Astrocyte (in vitro differentiated cells and primary cell): ENCODE measurements around the gene SUGCT. TPM values are rescaled to one million over a fixed set of nuclear protein-coding genes. Genes with fewer than 3 reads are reported as not detected.

ENCODE experiments used
- DNase-seq: peaks from one replicate; pipeline ENCODE4 v3.0.0-alpha.2; 2010; ENCODE audit warnings: low read depth
- FAIRE-seq: peaks from 2 replicates; lab custom pipeline; 2011; peaks lifted over from hg19 to GRCh38; lab: Jason Lieb, UNC
- H2AFZ ChIP-seq: 2 replicates; pipeline ENCODE4 v1.6.0; 2012; ENCODE audit warnings: low read depth, low read length, inconsistent platforms
- H3K27ac ChIP-seq: 2 replicates; pipeline ENCODE4 v1.5.1; 2011; ENCODE audit warnings: low read depth, low read length, inconsistent platforms
- H3K27me3 ChIP-seq: 2 replicates; pipeline ENCODE4 v1.6.0; 2011; ENCODE audit warnings: low read length, inconsistent platforms; ENCODE audit not compliant: insufficient read depth
- H3K36me3 ChIP-seq: 2 replicates; pipeline ENCODE4 v1.5.1; 2011; ENCODE audit warnings: low read length, inconsistent platforms; ENCODE audit not compliant: insufficient read depth
- H3K4me1 ChIP-seq: 2 replicates; pipeline ENCODE4 v1.5.1; 2011; ENCODE audit warnings: low read length, inconsistent platforms; ENCODE audit not compliant: insufficient read depth
- H3K4me2 ChIP-seq: 2 replicates; pipeline ENCODE4 v1.6.0; 2012; ENCODE audit warnings: low read length, inconsistent platforms
- H3K4me3 ChIP-seq: 2 replicates; pipeline ENCODE4 v1.5.1; 2011; ENCODE audit warnings: low read depth, mild to moderate bottlenecking, low read length, inconsistent platforms; ENCODE audit not compliant: insufficient read depth
- H3K79me2 ChIP-seq: 2 replicates; pipeline ENCODE4 v1.6.0; 2012; ENCODE audit warnings: mild to moderate bottlenecking, low read length, inconsistent platforms; ENCODE audit not compliant: insufficient read depth
- H3K9ac ChIP-seq: 2 replicates; pipeline ENCODE4 v1.6.0; 2012; ENCODE audit warnings: mild to moderate bottlenecking, low read length, inconsistent platforms
- H3K9me3 ChIP-seq: 2 replicates; pipeline ENCODE4 v1.5.1; 2012; ENCODE audit warnings: low read depth, mild to moderate bottlenecking, low read length, inconsistent platforms; ENCODE audit not compliant: insufficient read depth
- H4K20me1 ChIP-seq: 2 replicates; pipeline ENCODE4 v1.6.0; 2012; ENCODE audit warnings: low read length, inconsistent platforms; ENCODE audit not compliant: insufficient read depth
- H3K27ac Mint-ChIP-seq: one replicate; pipeline ENCODE4 v1.8.0; 2021; ENCODE audit warnings: mild to moderate bottlenecking, mixed read lengths; ENCODE audit not compliant: unreplicated experiment
- H3K27me3 Mint-ChIP-seq: one replicate; pipeline ENCODE4 v1.8.0; 2021; ENCODE audit warnings: low read depth, mixed read lengths; ENCODE audit not compliant: unreplicated experiment
- H3K36me3 Mint-ChIP-seq: one replicate; pipeline ENCODE4 v1.8.0; 2021; ENCODE audit warnings: low read depth, mixed read lengths; ENCODE audit not compliant: unreplicated experiment
- H3K4me1 Mint-ChIP-seq: one replicate; pipeline ENCODE4 v1.8.0; 2021; ENCODE audit warnings: low read depth, mixed read lengths; ENCODE audit not compliant: unreplicated experiment
- H3K4me3 Mint-ChIP-seq: one replicate; pipeline ENCODE4 v1.8.0; 2021; ENCODE audit warnings: mild to moderate bottlenecking, moderate library complexity, mixed read lengths; ENCODE audit not compliant: unreplicated experiment
- H3K9me3 Mint-ChIP-seq: one replicate; pipeline ENCODE4 v1.8.0; 2021; ENCODE audit warnings: mild to moderate bottlenecking, mixed read lengths; ENCODE audit not compliant: unreplicated experiment
- EZH2 ChIP-seq: IDR thresholded peaks from 2 replicates; pipeline ENCODE4 v1.6.1; 2012; ENCODE audit warnings: mild to moderate bottlenecking, low read length, inconsistent platforms; ENCODE audit not compliant: insufficient read depth
- total RNA-seq: library from RNA; stranded (reverse); gene quantifications from 2 replicates; pipeline ENCODE4 v1.2.1, GENCODE V29; 2021
- TF ChIP-seq, protein P1 (sequence below): IDR thresholded peaks from 2 replicates; pipeline ENCODE4 v1.5.1; 2011; ENCODE audit warnings: low read depth, mild to moderate bottlenecking, inconsistent platforms, low read length, moderate library complexity; ENCODE audit not compliant: insufficient read depth

SUGCT gene
- total RNA-seq, 1 donor from 2014 or later, result 15.5 TPM

- H2AFZ ChIP-seq, result no peak overlapping the region
- no peaks in the 10 kb centered on the region for H3K36me3 ChIP-seq
- H3K4me3 Mint-ChIP-seq, result no peak overlapping the region
- H3K4me2 ChIP-seq, result no peak overlapping the region
- FAIRE-seq (no peak), DNase-seq (no peak)
- H3K27ac ChIP-seq, result no peak overlapping the region
- no peaks in the 10 kb centered on the region for H4K20me1 ChIP-seq
- TF ChIP-seq EZH2, result no peak
- TF ChIP-seq, protein P1, sequence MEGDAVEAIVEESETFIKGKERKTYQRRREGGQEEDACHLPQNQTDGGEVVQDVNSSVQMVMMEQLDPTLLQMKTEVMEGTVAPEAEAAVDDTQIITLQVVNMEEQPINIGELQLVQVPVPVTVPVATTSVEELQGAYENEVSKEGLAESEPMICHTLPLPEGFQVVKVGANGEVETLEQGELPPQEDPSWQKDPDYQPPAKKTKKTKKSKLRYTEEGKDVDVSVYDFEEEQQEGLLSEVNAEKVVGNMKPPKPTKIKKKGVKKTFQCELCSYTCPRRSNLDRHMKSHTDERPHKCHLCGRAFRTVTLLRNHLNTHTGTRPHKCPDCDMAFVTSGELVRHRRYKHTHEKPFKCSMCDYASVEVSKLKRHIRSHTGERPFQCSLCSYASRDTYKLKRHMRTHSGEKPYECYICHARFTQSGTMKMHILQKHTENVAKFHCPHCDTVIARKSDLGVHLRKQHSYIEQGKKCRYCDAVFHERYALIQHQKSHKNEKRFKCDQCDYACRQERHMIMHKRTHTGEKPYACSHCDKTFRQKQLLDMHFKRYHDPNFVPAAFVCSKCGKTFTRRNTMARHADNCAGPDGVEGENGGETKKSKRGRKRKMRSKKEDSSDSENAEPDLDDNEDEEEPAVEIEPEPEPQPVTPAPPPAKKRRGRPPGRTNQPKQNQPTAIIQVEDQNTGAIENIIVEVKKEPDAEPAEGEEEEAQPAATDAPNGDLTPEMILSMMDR, result no peak
- no peaks in the 10 kb centered on the region for H3K9me3 ChIP-seq
- peaks cover 5% of the 10 kb centered on the region for H3K4me1 ChIP-seq
- H3K27ac Mint-ChIP-seq, result no peak overlapping the region
- no peaks in the 10 kb centered on the region for H3K79me2 ChIP-seq
- no peaks in the 10 kb centered on the region for H3K9me3 Mint-ChIP-seq
- peaks cover 24% of the 10 kb centered on the region for H3K4me1 Mint-ChIP-seq
- H3K4me3 ChIP-seq, result no peak overlapping the region
- no peaks in the 10 kb centered on the region for H3K27me3 Mint-ChIP-seq
- H3K36me3 Mint-ChIP-seq, result no peaks in the 10 kb centered on the region
- no peaks in the 10 kb centered on the region for H3K27me3 ChIP-seq
- no peak overlapping the region for H3K9ac ChIP-seq
Measured at GRCh38 chr7:40765639-40766038, 630.8 kb downstream of the SUGCT start.

DNA sequence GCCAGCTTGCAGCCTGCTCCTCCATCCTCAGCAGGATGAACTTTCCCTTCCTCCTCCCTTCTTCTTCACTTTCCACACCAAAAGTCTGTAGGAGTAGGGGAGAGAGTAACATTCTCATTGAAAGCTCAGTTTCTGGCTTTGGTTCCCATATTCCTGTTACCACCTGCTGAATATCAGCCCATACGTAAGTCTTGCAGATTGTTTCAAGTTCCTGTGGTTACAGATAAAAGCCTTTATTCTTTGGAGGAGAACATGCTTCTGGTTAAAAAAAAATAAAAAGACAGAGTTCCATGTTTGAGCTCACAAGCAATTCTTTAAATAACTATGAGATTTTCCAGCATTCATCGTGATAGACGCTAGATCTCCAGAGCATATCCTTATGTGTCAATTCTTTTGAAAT, 637.3 kb downstream of the SUGCT start:
- DNase-seq (peak; percentile 79), FAIRE-seq (no peak)
- Histone ChIP-seq H3K9ac (no peak overlapping the region), H4K20me1 (no peaks in the 10 kb centered on the region), H3K9me3 (no peaks in the 10 kb centered on the region), H3K4me3 (no peak overlapping the region), H3K27me3 (no peaks in the 10 kb centered on the region), H3K27ac (no peak overlapping the region), H3K4me2 (no peak overlapping the region), H3K36me3 (no peaks in the 10 kb centered on the region), H2AFZ (no peak overlapping the region), H3K79me2 (no peaks in the 10 kb centered on the region), H3K4me1 (no peaks in the 10 kb centered on the region)
- no peaks in the 10 kb centered on the region for H3K36me3 Mint-ChIP-seq
- TF ChIP-seq, protein P1, result no peak
- no peak for TF ChIP-seq EZH2
- H3K4me1 Mint-ChIP-seq, result peaks cover 7% of the 10 kb centered on the region
- H3K9me3 Mint-ChIP-seq, result no peaks in the 10 kb centered on the region
- no peaks in the 10 kb centered on the region for H3K27me3 Mint-ChIP-seq
- H3K4me3 Mint-ChIP-seq, result no peak overlapping the region
- no peak overlapping the region for H3K27ac Mint-ChIP-seq

GRCh38 chr7:40773656-40774055, 638.9 kb downstream of the SUGCT start:
- FAIRE-seq (no peak), DNase-seq (no peak)
- no peak overlapping the region for H3K9ac ChIP-seq
- H3K27ac ChIP-seq, result no peak overlapping the region
- no peak overlapping the region for H3K4me3 Mint-ChIP-seq
- H3K9me3 ChIP-seq, result no peaks in the 10 kb centered on the region
- H3K4me2 ChIP-seq, result no peak overlapping the region
- TF ChIP-seq, protein P1, result no peak
- TF ChIP-seq EZH2, result no peak
- peaks cover 11% of the 10 kb centered on the region for H3K4me1 Mint-ChIP-seq
- H4K20me1 ChIP-seq, result no peaks in the 10 kb centered on the region
- no peaks in the 10 kb centered on the region for H3K79me2 ChIP-seq
- H3K4me1 ChIP-seq, result no peaks in the 10 kb centered on the region
- H2AFZ ChIP-seq, result no peak overlapping the region
- H3K27ac Mint-ChIP-seq, result no peak overlapping the region
- H3K27me3 ChIP-seq, result no peaks in the 10 kb centered on the region
- no peaks in the 10 kb centered on the region for H3K27me3 Mint-ChIP-seq
- no peaks in the 10 kb centered on the region for H3K36me3 Mint-ChIP-seq
- H3K9me3 Mint-ChIP-seq, result no peaks in the 10 kb centered on the region
- no peaks in the 10 kb centered on the region for H3K36me3 ChIP-seq
- no peak overlapping the region for H3K4me3 ChIP-seq
